Cerebellar nuclear complex (tissue), 1 donor: ENCODE data around the gene KNDC1.
"Not testable (repeated sequence)": the region's sequence is repeated elsewhere in the genome, so short reads cannot be mapped to it uniquely, and the experiment has no call there.

ENCODE experiments used
- DNase-seq, 2 experiments: peaks; one replicate each; lab custom pipeline; 2025; lab: John Stamatoyannopoulos, UW

KNDC1 gene

GRCh38 chr10:133221756-133222155 lies 61.7 kb downstream of the KNDC1 start:
- not testable (repeated sequence) for DNase-seq

- no peak for DNase-seq
Measured at GRCh38 chr10:133224076-133224475, 64.1 kb downstream of the KNDC1 start.

GRCh38 chr10:133224756-133225372 lies 64.8 kb downstream of the KNDC1 start:
- DNase-seq: no peak

GRCh38 chr10:133225707-133226191 lies 65.7 kb downstream of the KNDC1 start:
- DNase-seq: no peak

GRCh38 chr10:133226251-133226808 lies 66.3 kb downstream of the KNDC1 start:
- DNase-seq: no peak

GRCh38 chr10:133227256-133227655 lies 67.2 kb downstream of the KNDC1 start:
- DNase-seq: no peak

- no peak for DNase-seq
Measured at GRCh38 chr10:133229265-133230043, 69.4 kb downstream of the KNDC1 start.

GRCh38 chr10:133230044-133230361 lies 70.0 kb downstream of the KNDC1 start, which contains the start of gene UTF1:
TSS of gene UTF1 (plus strand) at chr10:133230217. CDS start at chr10:133230289, 72 bp downstream.
- no peak for DNase-seq

- DNase-seq: no peak
Measured at GRCh38 chr10:133230387-133231195, 70.6 kb downstream of the KNDC1 start.

- DNase-seq: no peak
Measured at GRCh38 chr10:133231244-133231945, 71.4 kb downstream of the KNDC1 start.

- DNase-seq: no peak
Measured at GRCh38 chr10:133231946-133232574, 72.0 kb downstream of the KNDC1 start.

- DNase-seq: not testable (repeated sequence)
Measured at GRCh38 chr10:133234796-133235195, 74.8 kb downstream of the KNDC1 start.

GRCh38 chr10:133235265-133235855 lies 75.3 kb downstream of the KNDC1 start:
- DNase-seq: no peak

GRCh38 chr10:133235932-133236331 lies 75.9 kb downstream of the KNDC1 start:
- no peak for DNase-seq

GRCh38 chr10:133236401-133237240 lies 76.6 kb downstream of the KNDC1 start:
- no peak for DNase-seq

- DNase-seq: no peak
Measured at GRCh38 chr10:133237241-133237587, 77.2 kb downstream of the KNDC1 start.

GRCh38 chr10:133237588-133238465 lies 77.8 kb downstream of the KNDC1 start, which contains the start of gene VENTX:
TSS of gene VENTX (plus strand) at chr10:133237855. CDS start at chr10:133237915, 60 bp downstream.
- DNase-seq: no peak

GRCh38 chr10:133238466-133238804 lies 78.4 kb downstream of the KNDC1 start:
- no peak for DNase-seq

- no peak for DNase-seq
Measured at GRCh38 chr10:133239990-133240389, 80.0 kb downstream of the KNDC1 start.
